Upper lobe of right lung (tissue), 1 donor: ENCODE results near the gene MAPK9. TPM values are rescaled to one million over a fixed set of nuclear protein-coding genes. Genes with fewer than 3 reads are reported as not detected.

Experiments used
- ATAC-seq: fragments of 200-7000 bp; cut with Tn5 transposase; one replicate; pipeline ENCODE4 v1.9.1; 2020; ENCODE audit warnings: mild to moderate bottlenecking, moderate library complexity
- DNase-seq: peaks from one replicate; pipeline ENCODE4 v3.0.0-alpha.2; 2020
- H3K27ac ChIP-seq: fragments of 200-600 bp; one replicate; pipeline ENCODE4 v1.8.0; 2022
- H3K27me3 ChIP-seq: fragments of 200-600 bp; one replicate; pipeline ENCODE4 v1.8.0; 2022; ENCODE audit warnings: mild to moderate bottlenecking
- H3K36me3 ChIP-seq: fragments of 200-600 bp; one replicate; pipeline ENCODE4 v1.8.0; 2022
- H3K4me1 ChIP-seq: fragments of 200-600 bp; one replicate; pipeline ENCODE4 v1.8.0; 2022
- H3K4me3 ChIP-seq: fragments of 200-600 bp; one replicate; pipeline ENCODE4 v1.8.0; 2022; ENCODE audit warnings: mild to moderate bottlenecking
- H3K9me3 ChIP-seq: fragments of 200-600 bp; one replicate; pipeline ENCODE4 v1.8.0; 2022
- intact Hi-C: fragments of 100-400 bp; cut with DNase I; formaldehyde crosslinking; loops from one replicate; pipeline ENCODE4 v1.11.0; 2022
- total RNA-seq: library from RNA; stranded (reverse); fragmentation: NEBNext Ultra II Directional; extraction: Animal tissue kit (Norgen Biotek cat#: 25700); gene quantifications from one replicate; pipeline ENCODE4 v1.2.1, GENCODE V29; 2021
- TF ChIP-seq, protein P1 (sequence below): fragments of 200-600 bp; IDR thresholded peaks from one replicate; pipeline ENCODE4 v1.8.0; 2022; ENCODE audit warnings: antibody characterized with exemption
- donor health status: DM: no; HTN: yes; CAD: no; lungs with severe emphysema.

Gene MAPK9
- total RNA-seq, 1 donor from 2014 or later, result 39.5 TPM

DNA sequence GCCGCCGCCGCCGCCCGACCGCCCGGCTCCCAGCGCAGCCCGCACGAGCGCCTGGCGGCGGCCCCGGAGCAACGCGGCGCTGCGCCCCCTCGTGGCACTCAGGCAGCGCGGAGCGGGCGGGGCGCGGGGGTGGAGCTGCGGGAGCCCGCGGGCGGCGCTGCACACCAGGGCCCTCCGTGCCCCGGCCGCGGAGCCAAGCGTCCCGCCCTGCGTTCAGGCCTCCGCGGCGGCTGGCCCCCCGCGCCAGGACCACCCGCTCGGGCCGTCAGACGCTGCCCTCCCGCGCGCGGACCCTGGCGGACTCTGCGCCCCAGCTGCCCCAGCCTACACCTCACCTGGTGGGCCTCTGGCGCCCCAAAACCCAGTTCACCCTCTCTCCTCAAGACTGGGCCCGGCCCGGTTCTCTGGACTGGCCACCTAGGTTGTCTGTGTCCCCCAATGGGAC, 82.7 kb downstream of the MAPK9 start, which contains the start of gene RASGEF1C:
RASGEF1C (minus strand) TSS at position 75 of the 445 bp plus-strand sequence. CDS start 71,159 bp downstream, outside the sequence.
- TF ChIP-seq, protein P1, sequence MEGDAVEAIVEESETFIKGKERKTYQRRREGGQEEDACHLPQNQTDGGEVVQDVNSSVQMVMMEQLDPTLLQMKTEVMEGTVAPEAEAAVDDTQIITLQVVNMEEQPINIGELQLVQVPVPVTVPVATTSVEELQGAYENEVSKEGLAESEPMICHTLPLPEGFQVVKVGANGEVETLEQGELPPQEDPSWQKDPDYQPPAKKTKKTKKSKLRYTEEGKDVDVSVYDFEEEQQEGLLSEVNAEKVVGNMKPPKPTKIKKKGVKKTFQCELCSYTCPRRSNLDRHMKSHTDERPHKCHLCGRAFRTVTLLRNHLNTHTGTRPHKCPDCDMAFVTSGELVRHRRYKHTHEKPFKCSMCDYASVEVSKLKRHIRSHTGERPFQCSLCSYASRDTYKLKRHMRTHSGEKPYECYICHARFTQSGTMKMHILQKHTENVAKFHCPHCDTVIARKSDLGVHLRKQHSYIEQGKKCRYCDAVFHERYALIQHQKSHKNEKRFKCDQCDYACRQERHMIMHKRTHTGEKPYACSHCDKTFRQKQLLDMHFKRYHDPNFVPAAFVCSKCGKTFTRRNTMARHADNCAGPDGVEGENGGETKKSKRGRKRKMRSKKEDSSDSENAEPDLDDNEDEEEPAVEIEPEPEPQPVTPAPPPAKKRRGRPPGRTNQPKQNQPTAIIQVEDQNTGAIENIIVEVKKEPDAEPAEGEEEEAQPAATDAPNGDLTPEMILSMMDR, result no peak
- Histone ChIP-seq H3K27ac (no peak within 1 kb of the TSS), H3K36me3 (no peaks in the 10 kb centered on the region), H3K27me3 (peaks cover 28% of the 10 kb centered on the region), H3K4me3 (peak within 1 kb of the TSS; percentile 16), H3K9me3 (no peaks in the 10 kb centered on the region), H3K4me1 (no peaks in the 10 kb centered on the region)
- peak; percentile 81 for DNase-seq
- ATAC-seq, result peak; percentile 94
- intact Hi-C loops, result no loop called here

DNA sequence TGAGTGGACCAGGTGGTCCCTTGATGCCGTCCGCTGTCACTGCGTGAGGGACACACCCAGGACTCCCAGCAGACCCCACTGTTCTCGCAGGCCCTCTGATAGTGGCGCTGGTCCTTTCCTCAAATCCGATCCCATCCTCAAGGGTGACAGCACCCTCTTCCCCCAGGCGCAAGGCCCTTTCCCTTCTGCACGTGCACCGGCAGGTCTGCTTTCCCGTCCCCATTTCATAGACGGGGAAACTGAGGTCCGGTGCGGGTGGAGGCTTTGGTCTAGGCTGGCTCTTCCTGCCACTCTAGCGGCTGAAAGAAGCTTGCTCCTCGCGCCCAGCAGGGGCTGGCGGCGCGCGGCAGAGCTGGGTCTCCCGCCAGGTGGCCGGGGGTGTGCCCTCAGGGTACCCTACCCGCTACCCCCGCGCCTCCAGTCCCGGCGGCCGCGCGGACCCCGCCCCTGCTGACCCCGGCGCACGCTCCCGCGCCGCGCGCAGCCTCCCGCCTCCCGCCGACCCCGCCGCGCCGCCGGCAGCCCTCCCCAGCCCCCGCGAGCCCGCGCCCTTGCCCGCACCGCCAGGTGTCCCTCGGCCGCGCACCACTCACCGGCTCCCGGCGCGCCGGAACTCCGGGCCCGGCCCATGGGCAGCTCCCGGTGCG, 83.3 kb downstream of the MAPK9 start:
- H3K4me1 ChIP-seq, result no peaks in the 10 kb centered on the region
- peak overlapping the region; percentile 16 for H3K4me3 ChIP-seq
- intact Hi-C loops, result no loop called here
- peak; percentile 4 for ATAC-seq
- peaks cover 31% of the 10 kb centered on the region for H3K27me3 ChIP-seq
- H3K36me3 ChIP-seq, result no peaks in the 10 kb centered on the region
- no peaks in the 10 kb centered on the region for H3K9me3 ChIP-seq
- no peak overlapping the region for H3K27ac ChIP-seq
- DNase-seq, result peak; percentile 62
- TF ChIP-seq, protein P1, result no peak

DNA sequence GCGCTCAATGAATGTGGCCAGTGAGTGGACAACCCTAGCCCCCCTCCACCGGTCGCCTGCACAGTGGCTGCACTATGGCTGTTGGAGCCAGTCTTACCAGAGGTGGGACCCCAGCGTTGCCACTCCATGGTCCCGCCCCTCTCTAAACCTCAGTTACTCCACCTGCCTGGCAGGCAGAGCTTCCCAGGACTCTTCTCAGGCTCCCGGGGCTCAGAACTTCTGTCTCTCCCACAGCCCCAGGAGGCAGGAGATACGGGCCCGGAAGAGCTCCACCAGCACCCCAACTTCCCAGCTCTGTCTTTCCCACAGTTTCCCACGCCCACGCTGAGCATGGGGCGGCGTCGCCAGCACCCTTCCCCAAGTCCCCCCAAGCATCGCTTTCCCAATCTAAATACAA, 83.8 kb downstream of the MAPK9 start:
- Histone ChIP-seq H3K9me3 (no peaks in the 10 kb centered on the region), H3K4me3 (no peak overlapping the region), H3K27me3 (peaks cover 31% of the 10 kb centered on the region), H3K4me1 (no peaks in the 10 kb centered on the region), H3K36me3 (no peaks in the 10 kb centered on the region), H3K27ac (no peak overlapping the region)
- TF ChIP-seq, protein P1, result no peak
- intact Hi-C loops, result no loop called here
- no peak for ATAC-seq
- DNase-seq, result peak; percentile 58

DNA sequence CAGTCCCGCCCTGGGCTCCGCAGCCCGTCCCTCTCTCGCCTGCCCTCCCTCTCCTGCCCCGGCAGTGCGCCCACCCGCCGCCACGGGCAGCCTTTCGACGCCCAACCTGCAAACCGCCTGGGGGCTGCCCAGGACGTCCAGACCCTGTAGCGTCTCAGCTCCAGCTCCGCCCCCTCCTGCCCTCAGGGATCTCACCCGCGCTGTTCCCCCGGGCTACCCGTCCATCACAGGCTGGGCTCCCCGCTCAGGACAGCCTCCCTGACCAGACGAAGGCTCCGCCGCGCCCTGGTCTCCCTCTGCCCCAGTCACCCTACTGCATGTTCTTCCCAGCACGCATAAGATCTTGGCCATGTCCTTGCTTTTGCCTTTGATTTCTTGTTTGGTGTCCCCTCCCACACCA, 84.3 kb downstream of the MAPK9 start:
- Histone ChIP-seq H3K27me3 (peaks cover 31% of the 10 kb centered on the region), H3K27ac (no peak overlapping the region), H3K36me3 (no peaks in the 10 kb centered on the region), H3K4me1 (no peaks in the 10 kb centered on the region), H3K4me3 (no peak overlapping the region), H3K9me3 (no peaks in the 10 kb centered on the region)
- peak; percentile 48 for DNase-seq
- TF ChIP-seq, protein P1, result no peak
- intact Hi-C loops, result no loop called here
- no peak for ATAC-seq

DNA sequence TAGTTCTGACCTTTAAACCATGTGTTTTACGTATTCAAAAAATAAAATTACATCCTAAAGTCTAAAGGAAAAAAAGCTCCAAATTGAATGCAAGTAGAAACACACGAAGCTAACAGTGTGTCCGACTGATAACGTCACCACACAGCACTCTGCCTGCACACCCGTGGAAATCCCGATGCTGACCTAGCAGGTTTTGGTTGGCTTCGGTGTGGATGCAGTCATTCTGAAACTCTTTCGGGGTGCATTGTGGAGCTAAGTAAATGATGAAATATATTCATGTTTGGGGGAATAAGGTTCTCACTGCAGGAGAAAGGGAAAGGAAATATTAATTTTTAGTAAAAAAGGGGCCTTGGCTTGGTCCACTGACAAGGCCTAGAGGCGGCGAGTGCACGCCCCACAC, 84.9 kb downstream of the MAPK9 start:
- DNase-seq, result no peak

More for the DNA sequence above, 84.9 kb downstream of the MAPK9 start:
- no peak overlapping the region for H3K4me3 ChIP-seq
- no peak for ATAC-seq
- no peaks in the 10 kb centered on the region for H3K36me3 ChIP-seq
- no peak overlapping the region for H3K27ac ChIP-seq
- peaks cover 31% of the 10 kb centered on the region for H3K27me3 ChIP-seq
- H3K4me1 ChIP-seq, result no peaks in the 10 kb centered on the region
- intact Hi-C loops, result no loop called here
- TF ChIP-seq, protein P1, result no peak
- H3K9me3 ChIP-seq, result no peaks in the 10 kb centered on the region
